ENCODE data around the gene PANX1.
"Not testable (repeated sequence)": the region's sequence is repeated elsewhere in the genome, so short reads cannot be mapped to it uniquely, and the experiment has no call there.

The PANX1 gene

GRCh38 chr11:94111241-94111640 is 17.4 kb upstream of the PANX1 start:
- no peak for DNase-seq

GRCh38 chr11:94111660-94112059 is 17.0 kb upstream of the PANX1 start:
- Histone ChIP-seq H3K4me3 (ENCODE audit: low read depth, low read length) (no peak overlapping the region), H3K4me1 (no peaks in the 10 kb centered on the region; the same call in 1 of the 2 replicates), H3K9me3 (no peaks in the 10 kb centered on the region), H3K36me3 (no peaks in the 10 kb centered on the region), H3K27me3 (peaks cover 5% of the 10 kb centered on the region)
- no peak for DNase-seq
- no peak for TF ChIP-seq CTCF (IDR thresholded peaks at IDR 0.05; ENCODE audit: low read depth, low read length)

More at GRCh38 chr11:94111241-94111640, 17.4 kb upstream of the PANX1 start:
- no peak for TF ChIP-seq CTCF (IDR thresholded peaks at IDR 0.05; ENCODE audit: low read depth, low read length)
- H3K36me3 ChIP-seq: no peaks in the 10 kb centered on the region
- no peaks in the 10 kb centered on the region for H3K9me3 ChIP-seq
- H3K27me3 ChIP-seq: peaks cover 5% of the 10 kb centered on the region
- no peaks in the 10 kb centered on the region; the same call in 1 of the 2 replicates for H3K4me1 ChIP-seq
- no peak overlapping the region for H3K4me3 ChIP-seq (ENCODE audit: low read depth, low read length)

- Histone ChIP-seq H3K27me3 (peaks cover 5% of the 10 kb centered on the region), H3K4me3 (ENCODE audit: low read depth, low read length) (no peak overlapping the region), H3K9me3 (no peaks in the 10 kb centered on the region), H3K4me1 (no peaks in the 10 kb centered on the region; the same call in 1 of the 2 replicates), H3K36me3 (no peaks in the 10 kb centered on the region)
- TF ChIP-seq CTCF (IDR thresholded peaks at IDR 0.05; ENCODE audit: low read depth, low read length): no peak
- DNase-seq: no peak
Measured at GRCh38 chr11:94112206-94112953, 16.3 kb upstream of the PANX1 start.

- H3K4me1 ChIP-seq: no peaks in the 10 kb centered on the region; the same call in 1 of the 2 replicates
- H3K36me3 ChIP-seq: no peaks in the 10 kb centered on the region
- no peak overlapping the region for H3K4me3 ChIP-seq (ENCODE audit: low read depth, low read length)
- TF ChIP-seq CTCF (IDR thresholded peaks at IDR 0.05; ENCODE audit: low read depth, low read length): no peak
- no peaks in the 10 kb centered on the region for H3K9me3 ChIP-seq
- DNase-seq: no peak
- H3K27me3 ChIP-seq: peaks cover 5% of the 10 kb centered on the region
Measured at GRCh38 chr11:94117197-94117574, 11.5 kb upstream of the PANX1 start.

- H3K36me3 ChIP-seq: no peaks in the 10 kb centered on the region
- no peak for TF ChIP-seq CTCF (IDR thresholded peaks at IDR 0.05; ENCODE audit: low read depth, low read length)
- peaks cover 5% of the 10 kb centered on the region for H3K27me3 ChIP-seq
- no peaks in the 10 kb centered on the region for H3K9me3 ChIP-seq
- H3K4me3 ChIP-seq (ENCODE audit: low read depth, low read length): no peak overlapping the region
- no peak for DNase-seq
- H3K4me1 ChIP-seq: no peaks in the 10 kb centered on the region; the same call in 1 of the 2 replicates
Measured at GRCh38 chr11:94117871-94118270, 10.8 kb upstream of the PANX1 start.

- not testable (repeated sequence) for H3K36me3 ChIP-seq; H3K4me1 ChIP-seq; H3K4me3 ChIP-seq (ENCODE audit: low read depth, low read length); H3K9me3 ChIP-seq; H3K27me3 ChIP-seq; DNase-seq
Measured at GRCh38 chr11:94119676-94120075, 9.0 kb upstream of the PANX1 start.

GRCh38 chr11:94120516-94120915 is 8.1 kb upstream of the PANX1 start:
- DNase-seq; H3K4me1 ChIP-seq; H3K4me3 ChIP-seq (ENCODE audit: low read depth, low read length); H3K9me3 ChIP-seq; H3K27me3 ChIP-seq; H3K36me3 ChIP-seq: not testable (repeated sequence)

All from BE2C (cell line).